ENCODE measurements around the gene IFNA17.
"Not testable (repeated sequence)": the region's sequence is repeated elsewhere in the genome, so short reads cannot be mapped to it uniquely, and the experiment has no call there.

The IFNA17 gene

GRCh38 chr9:21228122-21228521 is at the start of gene IFNA17:
TSS of gene IFNA17 (minus strand) at chr9:21228222. CDS start at chr9:21228173, 49 bp downstream.
- Histone ChIP-seq H3K9me3 (no peaks in the 10 kb centered on the region), H3K4me3 (no peak within 1 kb of the TSS), H3K4me1 (no peaks in the 10 kb centered on the region), H3K36me3 (replicated peaks) (no peaks in the 10 kb centered on the region), H3K27me3 (ENCODE audit: low read depth) (no peaks in the 10 kb centered on the region)
- in situ Hi-C loops (cut with MboI; ENCODE audit: low sequenced_read_pairs) = no loop called here
- DNase-seq (ENCODE audit: low spot score in 2 of 2) = no peak

GRCh38 chr9:21268347-21268657 is 40.3 kb upstream of the IFNA17 start:
- Histone ChIP-seq H3K9me3 (no peaks in the 10 kb centered on the region), H3K27me3 (ENCODE audit: low read depth) (peaks cover 14% of the 10 kb centered on the region), H3K36me3 (replicated peaks) (no peaks in the 10 kb centered on the region), H3K4me1 (no peaks in the 10 kb centered on the region), H3K4me3 (no peak overlapping the region)
- DNase-seq (ENCODE audit: low spot score in 2 of 2) = no peak
- in situ Hi-C loops (cut with MboI; ENCODE audit: low sequenced_read_pairs) = no loop called here

- in situ Hi-C loops (cut with MboI; ENCODE audit: low sequenced_read_pairs) = no loop called here
- no peak for DNase-seq (ENCODE audit: low spot score in 2 of 2)
- H3K27me3 ChIP-seq (ENCODE audit: low read depth) = peaks cover 14% of the 10 kb centered on the region
- H3K4me1 ChIP-seq = no peaks in the 10 kb centered on the region
- no peaks in the 10 kb centered on the region for H3K36me3 ChIP-seq (replicated peaks)
- no peaks in the 10 kb centered on the region for H3K9me3 ChIP-seq
- no peak overlapping the region for H3K4me3 ChIP-seq
Measured at GRCh38 chr9:21267485-21268346, 39.7 kb upstream of the IFNA17 start.

GRCh38 chr9:21266733-21267484 is 38.9 kb upstream of the IFNA17 start:
- Histone ChIP-seq H3K27me3 (ENCODE audit: low read depth) (peaks cover 14% of the 10 kb centered on the region), H3K4me3 (no peak overlapping the region), H3K36me3 (replicated peaks) (no peaks in the 10 kb centered on the region), H3K9me3 (no peaks in the 10 kb centered on the region), H3K4me1 (no peaks in the 10 kb centered on the region)
- DNase-seq (ENCODE audit: low spot score in 2 of 2) = no peak
- in situ Hi-C loops (cut with MboI; ENCODE audit: low sequenced_read_pairs) = no loop called here

- DNase-seq (ENCODE audit: low spot score in 2 of 2) = no peak
- no peaks in the 10 kb centered on the region for H3K9me3 ChIP-seq
- H3K36me3 ChIP-seq (replicated peaks) = no peaks in the 10 kb centered on the region
- H3K27me3 ChIP-seq (ENCODE audit: low read depth) = peaks cover 12% of the 10 kb centered on the region
- H3K4me3 ChIP-seq = no peak overlapping the region
- no peaks in the 10 kb centered on the region for H3K4me1 ChIP-seq
- in situ Hi-C loops (cut with MboI; ENCODE audit: low sequenced_read_pairs) = no loop called here
Measured at GRCh38 chr9:21265421-21266189, 37.6 kb upstream of the IFNA17 start.

- in situ Hi-C loops (cut with MboI; ENCODE audit: low sequenced_read_pairs) = no loop called here
- no peaks in the 10 kb centered on the region; the same call in 1 of the 2 replicates for H3K27me3 ChIP-seq (ENCODE audit: low read depth)
- no peak overlapping the region for H3K4me3 ChIP-seq
- DNase-seq (ENCODE audit: low spot score in 2 of 2) = no peak
- no peaks in the 10 kb centered on the region for H3K36me3 ChIP-seq (replicated peaks)
- H3K9me3 ChIP-seq = no peaks in the 10 kb centered on the region
- no peaks in the 10 kb centered on the region for H3K4me1 ChIP-seq
Measured at GRCh38 chr9:21255538-21256212, 27.7 kb upstream of the IFNA17 start.

- Histone ChIP-seq H3K27me3 (ENCODE audit: low read depth) (no peaks in the 10 kb centered on the region; the same call in 1 of the 2 replicates), H3K9me3 (no peaks in the 10 kb centered on the region), H3K4me1 (no peaks in the 10 kb centered on the region), H3K4me3 (no peak overlapping the region), H3K36me3 (replicated peaks) (no peaks in the 10 kb centered on the region)
- DNase-seq (ENCODE audit: low spot score in 2 of 2) = peak in 1 of 2 experiments; percentile 14
- in situ Hi-C loops (cut with MboI; ENCODE audit: low sequenced_read_pairs) = no loop called here
Measured at GRCh38 chr9:21252721-21253547, 24.9 kb upstream of the IFNA17 start.

- Histone ChIP-seq H3K4me1 (no peaks in the 10 kb centered on the region), H3K36me3 (replicated peaks) (no peaks in the 10 kb centered on the region), H3K4me3 (no peak overlapping the region), H3K9me3 (no peaks in the 10 kb centered on the region), H3K27me3 (ENCODE audit: low read depth) (no peaks in the 10 kb centered on the region; the same call in 1 of the 2 replicates)
- DNase-seq (ENCODE audit: low spot score in 2 of 2) = no peak
- in situ Hi-C loops (cut with MboI; ENCODE audit: low sequenced_read_pairs) = no loop called here
Measured at GRCh38 chr9:21251638-21252037, 23.6 kb upstream of the IFNA17 start.

- Histone ChIP-seq H3K4me3 (no peak overlapping the region), H3K4me1 (no peaks in the 10 kb centered on the region), H3K9me3 (no peaks in the 10 kb centered on the region), H3K27me3 (ENCODE audit: low read depth) (no peaks in the 10 kb centered on the region; the same call in 1 of the 2 replicates), H3K36me3 (replicated peaks) (no peaks in the 10 kb centered on the region)
- no peak for DNase-seq (ENCODE audit: low spot score in 2 of 2)
- in situ Hi-C loops (cut with MboI; ENCODE audit: low sequenced_read_pairs) = no loop called here
Measured at GRCh38 chr9:21251190-21251589, 23.2 kb upstream of the IFNA17 start.

GRCh38 chr9:21244836-21245235 is 16.8 kb upstream of the IFNA17 start:
- no peak for DNase-seq (ENCODE audit: low spot score in 2 of 2)
- no peaks in the 10 kb centered on the region for H3K9me3 ChIP-seq
- H3K4me1 ChIP-seq = no peaks in the 10 kb centered on the region
- in situ Hi-C loops (cut with MboI; ENCODE audit: low sequenced_read_pairs) = no loop called here
- no peaks in the 10 kb centered on the region for H3K36me3 ChIP-seq (replicated peaks)
- no peaks in the 10 kb centered on the region for H3K27me3 ChIP-seq (ENCODE audit: low read depth)
- no peak overlapping the region for H3K4me3 ChIP-seq

GRCh38 chr9:21239911-21240310 is 11.9 kb upstream of the IFNA17 start, which contains the start of gene IFNA14:
TSS of gene IFNA14 (minus strand) at chr9:21240005. CDS start at chr9:21239935, 70 bp downstream.
- Histone ChIP-seq H3K4me3 (no peak within 1 kb of the TSS), H3K27me3 (ENCODE audit: low read depth) (no peaks in the 10 kb centered on the region)
- in situ Hi-C loops (cut with MboI; ENCODE audit: low sequenced_read_pairs) = no loop called here

GRCh38 chr9:21236360-21236714 is 8.3 kb upstream of the IFNA17 start:
- DNase-seq (ENCODE audit: low spot score in 2 of 2); in situ Hi-C loops (cut with MboI; ENCODE audit: low sequenced_read_pairs): not testable (repeated sequence)

More at GRCh38 chr9:21239911-21240310, 11.9 kb upstream of the IFNA17 start, which contains the start of gene IFNA14:
- Histone ChIP-seq H3K36me3 (replicated peaks) (no peaks in the 10 kb centered on the region), H3K9me3 (no peaks in the 10 kb centered on the region), H3K4me1 (no peaks in the 10 kb centered on the region)
- DNase-seq (ENCODE audit: low spot score in 2 of 2) = no peak

More at GRCh38 chr9:21236360-21236714, 8.3 kb upstream of the IFNA17 start:
- not testable (repeated sequence) for H3K36me3 ChIP-seq (replicated peaks); H3K4me1 ChIP-seq; H3K27me3 ChIP-seq (ENCODE audit: low read depth); H3K4me3 ChIP-seq; H3K9me3 ChIP-seq
